Lower leg skin (tissue), 4 donors: ENCODE measurements around the gene PGBD5. TPM values are rescaled to one million over a fixed set of nuclear protein-coding genes. Genes with fewer than 3 reads are reported as not detected.

Experiments
- DNase-seq, 2 donors: peaks; one replicate each; pipeline ENCODE4 v3.0.0-alpha.2; 2019; ENCODE audit warnings: low spot score in 2 of 2
- H3K4me3 ChIP-seq: fragments of 200-600 bp; sonication (generic); 2 replicates; pipeline ENCODE4 v1.5.1; 2017; ENCODE audit warnings: mild to moderate bottlenecking, low read depth; ENCODE audit not compliant: poor library complexity, severe bottlenecking
- POLR2A ChIP-seq, 2 donors: fragments of 450-650 bp; IDR thresholded peaks; one replicate each; pipeline ENCODE4 v1.6.1; 2016 to 2017; ENCODE audit warnings: antibody characterized with exemption in 2 of 2, mild to moderate bottlenecking in 1 of 2, moderate library complexity in 1 of 2
- WGBS, 2 donors: methylation state at CpG; one replicate each; pipeline ENCODE4 v1.1.5; 2018; 5-methylcytosine and 5-hydroxymethylcytosine counted together
- intact Hi-C: fragments of 100-400 bp; cut with DNase I; formaldehyde crosslinking; loops from one replicate; pipeline ENCODE4 v1.15.0; 2023; ENCODE audit warnings: low total_unique reads
- total RNA-seq, 4 donors: library from RNA; depleted of rRNA; stranded (reverse); fragments of >200 nt; gene quantifications; one replicate each; pipeline ENCODE4 v1.1.0, GENCODE V29; 2016
- TF ChIP-seq, protein P1 (sequence below), 3 donors: fragments of 450-650 bp; IDR thresholded peaks; one replicate each; pipeline ENCODE4 v1.5.1; 2016; ENCODE audit warnings: antibody characterized with exemption in 3 of 3, mild to moderate bottlenecking in 3 of 3, moderate library complexity in 2 of 3

The PGBD5 gene
- total RNA-seq, 4 donors from 2014 or later, result 0.04 to 1.6 (median 0.11) TPM

DNA sequence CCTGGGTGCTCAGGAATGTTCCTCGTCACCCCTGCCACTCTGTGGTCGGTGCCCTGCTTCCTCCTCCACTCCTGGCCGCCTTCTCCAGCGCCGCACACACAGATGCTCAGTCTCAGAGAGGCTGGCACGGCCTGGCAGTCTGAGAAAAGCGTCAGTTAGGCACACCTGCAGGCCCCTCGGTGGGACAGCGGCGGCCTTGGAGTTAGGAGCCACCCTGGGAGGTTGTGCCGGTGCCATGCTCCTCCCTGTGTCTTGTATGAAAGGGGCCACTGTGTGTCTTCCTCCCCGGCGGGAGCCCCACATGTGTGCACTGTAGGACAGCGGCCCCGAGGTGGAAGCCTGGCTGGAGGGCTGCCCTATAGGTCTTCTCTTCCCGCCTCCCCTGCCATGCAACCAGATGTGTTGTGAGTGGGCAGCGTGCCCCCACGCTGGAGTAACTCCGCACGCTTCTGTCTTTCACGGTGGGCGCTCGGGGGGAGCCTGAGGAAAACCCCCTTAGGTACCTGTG, 145.2 kb downstream of the PGBD5 start:
- H3K4me3 ChIP-seq, result no peak overlapping the region
- intact Hi-C loops, result no loop called here
- no peak for DNase-seq
- TF ChIP-seq POLR2A (IDR thresholded peaks at IDR 0.05), result no peak
- TF ChIP-seq, protein P1, sequence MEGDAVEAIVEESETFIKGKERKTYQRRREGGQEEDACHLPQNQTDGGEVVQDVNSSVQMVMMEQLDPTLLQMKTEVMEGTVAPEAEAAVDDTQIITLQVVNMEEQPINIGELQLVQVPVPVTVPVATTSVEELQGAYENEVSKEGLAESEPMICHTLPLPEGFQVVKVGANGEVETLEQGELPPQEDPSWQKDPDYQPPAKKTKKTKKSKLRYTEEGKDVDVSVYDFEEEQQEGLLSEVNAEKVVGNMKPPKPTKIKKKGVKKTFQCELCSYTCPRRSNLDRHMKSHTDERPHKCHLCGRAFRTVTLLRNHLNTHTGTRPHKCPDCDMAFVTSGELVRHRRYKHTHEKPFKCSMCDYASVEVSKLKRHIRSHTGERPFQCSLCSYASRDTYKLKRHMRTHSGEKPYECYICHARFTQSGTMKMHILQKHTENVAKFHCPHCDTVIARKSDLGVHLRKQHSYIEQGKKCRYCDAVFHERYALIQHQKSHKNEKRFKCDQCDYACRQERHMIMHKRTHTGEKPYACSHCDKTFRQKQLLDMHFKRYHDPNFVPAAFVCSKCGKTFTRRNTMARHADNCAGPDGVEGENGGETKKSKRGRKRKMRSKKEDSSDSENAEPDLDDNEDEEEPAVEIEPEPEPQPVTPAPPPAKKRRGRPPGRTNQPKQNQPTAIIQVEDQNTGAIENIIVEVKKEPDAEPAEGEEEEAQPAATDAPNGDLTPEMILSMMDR (IDR thresholded peaks at IDR 0.05), result no peak
- 90 to 92% methylated on average over 17 to 22 of the region's 23 CpGs for WGBS, 2 donors

- H3K4me3 ChIP-seq, result no peak overlapping the region
- WGBS, 2 donors, result 93 to 95% methylated on average over 24 of the region's 24 CpGs
- intact Hi-C loops, result no loop called here
- TF ChIP-seq, protein P1 (IDR thresholded peaks at IDR 0.05), result no peak
- TF ChIP-seq POLR2A (IDR thresholded peaks at IDR 0.05), result no peak
- DNase-seq, result no peak
Measured at GRCh38 chr1:230280054-230280795, 145.9 kb downstream of the PGBD5 start.

GRCh38 chr1:230279583-230279945, 146.6 kb downstream of the PGBD5 start:
- no peak for TF ChIP-seq POLR2A (IDR thresholded peaks at IDR 0.05)
- TF ChIP-seq, protein P1 (IDR thresholded peaks at IDR 0.05), result no peak
- intact Hi-C loops, result no loop called here
- H3K4me3 ChIP-seq, result no peak overlapping the region
- no peak for DNase-seq
- 92 to 96% methylated on average over 24 of the region's 24 CpGs for WGBS, 2 donors

- H3K4me3 ChIP-seq, result no peak overlapping the region
- intact Hi-C loops, result no loop called here
- DNase-seq, result no peak
- TF ChIP-seq POLR2A (IDR thresholded peaks at IDR 0.05), result no peak
- TF ChIP-seq, protein P1 (IDR thresholded peaks at IDR 0.05), result no peak
- WGBS, 2 donors, result 85 to 92% methylated on average over 19 to 20 of the region's 20 CpGs
Measured at GRCh38 chr1:230278871-230279582, 147.1 kb downstream of the PGBD5 start.

GRCh38 chr1:230278376-230278775, 147.8 kb downstream of the PGBD5 start:
- H3K4me3 ChIP-seq, result no peak overlapping the region
- DNase-seq, result peak in 1 of 2 donors; percentile 37
- whole genome bisulfite sequencing, 2 donors, result 92 to 95% methylated on average over 7 of the region's 7 CpGs
- intact Hi-C loops, result no loop called here
- no peak for TF ChIP-seq POLR2A (IDR thresholded peaks at IDR 0.05)
- TF ChIP-seq, protein P1 (IDR thresholded peaks at IDR 0.05), result no peak
